B cell (primary cell): ENCODE data around the gene NAPA.

ENCODE experiments used
- CTCF ChIP-seq: fragments of 200-600 bp; IDR thresholded peaks from one replicate; pipeline ENCODE4 v1.8.0; 2022; ENCODE audit warnings: antibody characterized with exemption, mild to moderate bottlenecking
- EZH2 ChIP-seq: IDR thresholded peaks from 2 replicates; pipeline ENCODE4 v1.6.1; 2012; ENCODE audit warnings: borderline replicate concordance, low read depth, mild to moderate bottlenecking, moderate library complexity, low read length; ENCODE audit not compliant: insufficient read depth, poor library complexity, severe bottlenecking

- TF ChIP-seq CTCF (no peak), EZH2 (no peak)
These were observed 69.3 kb downstream of the NAPA start for GRCh38 chr19:47445527-47445926.
